Transverse colon (tissue), 4 donors: Measurements from ENCODE around the gene GNL2. TPM values are rescaled to one million over a fixed set of nuclear protein-coding genes. Genes with fewer than 3 reads are reported as not detected.

Experiments used
- DNase-seq: peaks from one replicate; pipeline ENCODE4 v3.0.0-alpha.2; 2019
- H3K27ac ChIP-seq, 4 donors: fragments of 200-600 bp; sonication (generic); 2 replicates each; pipeline ENCODE4 v1.5.1; 2016 to 2018; ENCODE audit warnings: inconsistent platforms in 4 of 4
- H3K27me3 ChIP-seq: fragments of 200-600 bp; sonication (generic); 2 replicates; pipeline ENCODE4 v1.5.1; 2017; ENCODE audit warnings: inconsistent platforms
- H3K36me3 ChIP-seq, 4 donors: fragments of 200-600 bp; sonication (generic); 2 replicates each; pipeline ENCODE4 v1.5.1; 2017 to 2019; ENCODE audit warnings: inconsistent platforms in 4 of 4
- H3K4me1 ChIP-seq, 4 donors: fragments of 200-600 bp; sonication (generic); 2 replicates each; pipeline ENCODE4 v1.5.1; 2017 to 2020; ENCODE audit warnings: inconsistent platforms in 4 of 4
- H3K4me3 ChIP-seq, 4 donors: fragments of 200-600 bp; sonication (generic); 1 replicate in 1 of 4; 2 replicates in 3 of 4; pipeline versions ENCODE4 v1.5.1 to v1.6.1; 2017 to 2019; ENCODE audit warnings: inconsistent platforms in 4 of 4
- H3K9me3 ChIP-seq, 2 donors: fragments of 200-600 bp; sonication (generic); 2 replicates each; pipeline ENCODE4 v1.5.1; 2017 to 2019; ENCODE audit warnings: inconsistent platforms in 2 of 2
- CTCF ChIP-seq, 5 experiments: fragments of 200-600 bp in 3 of 5; fragments of 450-650 bp in 2 of 5; sonication (generic) in 3 of 5; IDR thresholded peaks; 1 replicate in 2 of 5; 2 replicates in 3 of 5; pipeline ENCODE4 v1.5.1; 2016 to 2017; ENCODE audit warnings: antibody characterized with exemption in 5 of 5, inconsistent platforms in 3 of 5, mild to moderate bottlenecking in 2 of 5, moderate library complexity in 1 of 5
- EP300 ChIP-seq: sonication (generic); formaldehyde crosslinking; IDR thresholded peaks from one replicate; pipeline ENCODE4 v1.6.1; 2017; ENCODE audit warnings: antibody characterized with exemption, low read depth
- POLR2A ChIP-seq: fragments of 450-650 bp; IDR thresholded peaks from one replicate; pipeline ENCODE4 v1.6.1; 2016; ENCODE audit warnings: antibody characterized with exemption, mild to moderate bottlenecking, moderate library complexity
- POLR2AphosphoS5 ChIP-seq, 3 donors: sonication (generic); formaldehyde crosslinking; IDR thresholded peaks; one replicate each; pipeline ENCODE4 v1.6.1; 2016; ENCODE audit warnings: antibody characterized with exemption in 3 of 3
- WGBS, 2 donors: methylation state at CpG; one replicate each; pipeline ENCODE4 v1.1.5; 2018; ENCODE audit warnings: low coverage in 1 of 2; 5-methylcytosine and 5-hydroxymethylcytosine counted together
- in situ Hi-C, 4 donors: fragments of 200-750 bp; cut with MboI; loops; one replicate each; pipeline versions ENCODE4 v1.15.0 to v1.15.1; 2017; ENCODE audit warnings: low sequenced_read_pairs in 3 of 4, low pct_ligation_motif_present in 1 of 4, low pct_unique_long_range_greater_than_20kb in 1 of 4
- intact Hi-C: fragments of 100-400 bp; cut with DNase I; formaldehyde crosslinking; loops from one replicate; pipeline ENCODE4 v1.15.1; 2023; ENCODE audit warnings: low total_unique reads
- total RNA-seq, 4 donors: library from RNA; depleted of rRNA; stranded (reverse); fragments of >200 nt; gene quantifications; one replicate each; pipeline ENCODE4 v1.1.0, GENCODE V29; 2016

GNL2 gene
- total RNA-seq, 4 donors from 2014 or later = 33.5 to 58.4 (median 43.0) TPM

DNA sequence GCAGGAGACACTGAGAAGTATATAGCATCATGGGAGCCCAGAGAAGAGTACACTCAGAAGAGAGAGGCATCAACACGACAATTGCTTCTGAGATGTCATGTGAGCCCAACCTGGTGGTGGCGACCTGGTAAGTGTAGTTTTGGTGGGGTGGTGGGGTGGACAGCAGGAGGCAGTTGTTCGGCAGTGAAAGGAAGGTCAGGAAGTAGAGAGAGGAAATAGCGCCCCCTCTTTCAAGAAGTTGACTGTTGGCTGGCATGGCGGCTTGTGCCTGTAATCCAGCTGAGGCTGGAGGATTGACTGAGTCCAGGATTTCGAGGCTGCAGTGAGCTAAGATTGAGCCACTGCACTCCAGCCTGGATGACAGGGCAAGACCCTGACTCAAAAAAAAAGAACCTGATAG is 26.4 kb upstream of the GNL2 start:
- in situ Hi-C loops = no loop called here
- intact Hi-C loops = no loop called here

GRCh38 chr1:37621326-37621870 is 25.7 kb upstream of the GNL2 start:
- no peak overlapping the region for H3K27ac ChIP-seq
- intact Hi-C loops = no loop called here
- in situ Hi-C loops = no loop called here

More for the DNA sequence above, 26.4 kb upstream of the GNL2 start:
- TF ChIP-seq POLR2A (no peak), CTCF (IDR thresholded peaks at IDR 0.05) (no peak), EP300 (no peak), POLR2AphosphoS5 (IDR thresholded peaks at IDR 0.05) (no peak)
- WGBS, 2 donors = 42 to 64% methylated on average over 5 to 6 of the region's 6 CpGs
- Histone ChIP-seq H3K36me3 (no peaks in the 10 kb centered on the region), H3K9me3 (no peaks in the 10 kb centered on the region), H3K27ac (no peak overlapping the region), H3K4me1 (no peaks in the 10 kb centered on the region), H3K27me3 (peaks cover 42% of the 10 kb centered on the region), H3K4me3 (no peak overlapping the region)
- no peak for DNase-seq

GRCh38 chr1:37620707-37621106 is 25.0 kb upstream of the GNL2 start:
- in situ Hi-C loops = no loop called here
- no peak overlapping the region for H3K27ac ChIP-seq

More at GRCh38 chr1:37621326-37621870, 25.7 kb upstream of the GNL2 start:
- no peak for DNase-seq
- peaks cover 40% of the 10 kb centered on the region for H3K27me3 ChIP-seq
- no peaks in the 10 kb centered on the region for H3K9me3 ChIP-seq
- H3K4me1 ChIP-seq = no peaks in the 10 kb centered on the region
- no peaks in the 10 kb centered on the region for H3K36me3 ChIP-seq
- H3K4me3 ChIP-seq = no peak overlapping the region
- WGBS, 2 donors = 55 to 56% methylated on average over 4 to 10 of the region's 10 CpGs
- TF ChIP-seq POLR2AphosphoS5 (IDR thresholded peaks at IDR 0.05) = no peak
- TF ChIP-seq EP300 = no peak
- TF ChIP-seq POLR2A = no peak
- TF ChIP-seq CTCF (IDR thresholded peaks at IDR 0.05) = no peak

DNA sequence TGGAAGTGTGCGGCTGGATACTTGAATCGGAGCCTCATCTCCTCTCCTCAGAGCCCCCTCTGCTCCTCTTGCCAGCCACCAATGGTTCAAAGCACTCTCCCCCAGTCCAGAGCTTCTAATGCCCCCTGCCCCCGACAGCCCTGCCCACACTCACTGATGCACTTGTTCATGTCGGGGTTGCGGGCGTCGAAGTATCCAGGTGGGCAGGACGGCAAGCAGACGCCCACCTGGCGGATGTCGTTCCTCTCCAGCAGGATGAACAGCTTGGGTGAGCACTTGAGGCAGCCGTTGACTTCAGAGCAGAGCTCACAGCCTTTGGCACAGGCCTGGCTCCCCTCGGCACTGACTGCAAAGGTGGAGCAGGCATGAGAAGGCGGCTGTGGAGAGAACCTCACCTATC is 20.6 kb upstream of the GNL2 start:
- Histone ChIP-seq H3K36me3 (no peaks in the 10 kb centered on the region), H3K9me3 (no peaks in the 10 kb centered on the region), H3K27ac (no peak overlapping the region), H3K4me3 (no peak overlapping the region), H3K4me1 (no peaks in the 10 kb centered on the region), H3K27me3 (peaks cover 20% of the 10 kb centered on the region)
- TF ChIP-seq CTCF (IDR thresholded peaks at IDR 0.05) (no peak), POLR2A (no peak), POLR2AphosphoS5 (IDR thresholded peaks at IDR 0.05) (no peak), EP300 (no peak)
- no peak for DNase-seq
- 44 to 82% methylated on average over 3 to 14 of the region's 14 CpGs for WGBS, 2 donors
- in situ Hi-C loops (no loop called here), intact Hi-C loops (no loop called here)

More at GRCh38 chr1:37620707-37621106, 25.0 kb upstream of the GNL2 start:
- intact Hi-C loops = no loop called here
- TF ChIP-seq EP300 (no peak), CTCF (IDR thresholded peaks at IDR 0.05) (no peak), POLR2A (no peak), POLR2AphosphoS5 (IDR thresholded peaks at IDR 0.05) (no peak)
- Histone ChIP-seq H3K9me3 (no peaks in the 10 kb centered on the region), H3K27me3 (peaks cover 39% of the 10 kb centered on the region), H3K36me3 (no peaks in the 10 kb centered on the region), H3K4me1 (no peaks in the 10 kb centered on the region), H3K4me3 (no peak overlapping the region)
- 72% methylated on average over 2 to 6 of the region's 6 CpGs for WGBS, 2 donors
- no peak for DNase-seq
